OCI-LY7 (cell line): ENCODE measurements around the gene MYO18B.

Experiments used
- CTCF ChIP-seq: fragments of 200-600 bp; sonication (generic); conservative IDR thresholded peaks from 2 replicates; pipeline ENCODE4 v1.5.1; 2014; ENCODE audit warnings: mild to moderate bottlenecking, antibody characterized with exemption, low read length, moderate library complexity, mixed read lengths
- EZH2phosphoT487 ChIP-seq: fragments of 200-600 bp; sonication (generic); IDR thresholded peaks from 2 replicates; pipeline ENCODE4 v1.6.1; 2018; ENCODE audit warnings: low read depth, borderline replicate concordance, mild to moderate bottlenecking, mixed run types, antibody characterized with exemption, low read length, moderate library complexity, mixed read lengths

- TF ChIP-seq CTCF = no peak
- no peak for TF ChIP-seq EZH2phosphoT487
Measured at GRCh38 chr22:25781801-25782200, 39.8 kb downstream of the MYO18B start.
